PFSK-1 (cell line): Measurements from ENCODE around the gene SMAD2.

ENCODE experiments used
- POLR2AphosphoS5 ChIP-seq: IDR thresholded peaks from 2 replicates; pipeline ENCODE4 v1.6.1; 2012; ENCODE audit warnings: low read depth, mild to moderate bottlenecking, control low read depth, low read length, moderate library complexity
- REST ChIP-seq, 2 experiments: IDR thresholded peaks; 2 replicates each; pipeline versions ENCODE4 v1.6.1 to v1.8.0; 2011 to 2012; ENCODE audit warnings: low read depth in 2 of 2, low read length in 2 of 2, control low read depth in 1 of 2, inconsistent platforms in 1 of 2, mild to moderate bottlenecking in 1 of 2, moderate library complexity in 1 of 2; ENCODE audit not compliant: insufficient read depth in 1 of 2
- TAF1 ChIP-seq: IDR thresholded peaks from 2 replicates; pipeline ENCODE4 v1.6.1; 2012; ENCODE audit warnings: low read length, control low read depth, borderline replicate concordance; ENCODE audit not compliant: insufficient read depth

GRCh38 chr18:47899107-47899840, 31.2 kb downstream of the SMAD2 start:
- no peak for TF ChIP-seq POLR2AphosphoS5
- no peak for TF ChIP-seq TAF1
- no peak for TF ChIP-seq REST (IDR thresholded peaks at IDR 0.05; ENCODE audit: insufficient read depth in 1 of 2, low read depth in 2 of 2, low read length in 2 of 2)
